Suprapubic skin (tissue), 4 donors: ENCODE data around the gene RAPGEF4. TPM values are rescaled to one million over a fixed set of nuclear protein-coding genes. Genes with fewer than 3 reads are reported as not detected.
"Not testable (repeated sequence)": the region's sequence is repeated elsewhere in the genome, so short reads cannot be mapped to it uniquely, and the experiment has no call there.

Source experiments
- DNase-seq, 2 donors: peaks; one replicate each; pipeline ENCODE4 v3.0.0-alpha.2; 2019; ENCODE audit warnings: low spot score in 2 of 2
- H3K27ac ChIP-seq: fragments of 200-600 bp; sonication (generic); one replicate; pipeline ENCODE4 v1.5.1; 2019
- H3K27me3 ChIP-seq: fragments of 200-600 bp; sonication (generic); one replicate; pipeline ENCODE4 v1.5.1; 2019
- H3K36me3 ChIP-seq: fragments of 200-600 bp; sonication (generic); one replicate; pipeline ENCODE4 v1.5.1; 2019
- H3K4me1 ChIP-seq: fragments of 200-600 bp; sonication (generic); one replicate; pipeline ENCODE4 v1.5.1; 2019
- H3K4me3 ChIP-seq: fragments of 200-600 bp; sonication (generic); one replicate; pipeline ENCODE4 v1.5.1; 2019; ENCODE audit warnings: mild to moderate bottlenecking
- H3K9me3 ChIP-seq: fragments of 200-600 bp; sonication (generic); one replicate; pipeline ENCODE4 v1.5.1; 2019
- EP300 ChIP-seq: sonication (generic); formaldehyde crosslinking; IDR thresholded peaks from one replicate; pipeline ENCODE4 v1.6.1; 2017; ENCODE audit warnings: antibody characterized with exemption
- POLR2A ChIP-seq, 2 donors: fragments of 450-650 bp; IDR thresholded peaks; one replicate each; pipeline ENCODE4 v1.6.1; 2017; ENCODE audit warnings: antibody characterized with exemption in 2 of 2, mild to moderate bottlenecking in 2 of 2, moderate library complexity in 2 of 2
- POLR2AphosphoS5 ChIP-seq, 3 donors: sonication (generic); formaldehyde crosslinking; IDR thresholded peaks; one replicate each; pipeline ENCODE4 v1.6.1; 2017; ENCODE audit warnings: antibody characterized with exemption in 3 of 3
- WGBS: methylation state at CpG from one replicate; pipeline ENCODE4 v1.1.5; 2018; 5-methylcytosine and 5-hydroxymethylcytosine counted together
- total RNA-seq, 4 donors: library from RNA; depleted of rRNA; stranded (reverse); fragments of >200 nt; gene quantifications; one replicate each; pipeline ENCODE4 v1.1.0, GENCODE V29; 2016
- TF ChIP-seq, protein P1 (sequence below), 2 donors: fragments of 200-600 bp in 1 of 2; fragments of 450-650 bp in 1 of 2; sonication (generic) in 1 of 2; IDR thresholded peaks; one replicate each; pipeline ENCODE4 v1.5.1; 2016 to 2019; ENCODE audit warnings: antibody characterized with exemption in 2 of 2, mild to moderate bottlenecking in 1 of 2, moderate library complexity in 1 of 2

The RAPGEF4 gene
- total RNA-seq, 4 donors from 2014 or later: 19.9 to 49.5 (median 27.5) TPM

DNA sequence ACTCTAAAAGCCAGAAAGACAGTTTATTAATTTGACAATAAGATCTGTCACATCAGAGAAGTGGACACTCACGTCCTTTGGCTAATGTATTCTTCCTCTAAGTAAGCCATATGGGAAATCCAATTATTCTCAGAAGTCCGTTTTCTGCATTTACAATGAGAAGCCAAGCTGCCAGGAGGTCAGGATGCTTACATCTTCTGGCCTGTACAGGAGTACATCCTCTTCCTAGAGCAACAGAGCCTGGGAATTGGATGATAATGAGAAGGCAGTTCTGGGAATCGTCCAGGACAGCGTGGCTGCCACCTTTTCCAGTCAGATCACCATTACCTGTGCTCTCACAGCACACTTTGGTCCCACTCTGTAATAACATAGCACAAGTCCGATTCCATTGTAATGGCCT lies 5.2 kb downstream of the RAPGEF4 start:
- no peak for DNase-seq
- 89% methylated on average over 5 of the region's 5 CpGs for WGBS
- Histone ChIP-seq H3K27me3 (peaks cover 6% of the 10 kb centered on the region), H3K36me3 (no peaks in the 10 kb centered on the region), H3K27ac (no peak overlapping the region), H3K9me3 (peaks cover 3% of the 10 kb centered on the region), H3K4me1 (peaks cover 8% of the 10 kb centered on the region), H3K4me3 (no peak overlapping the region)
- TF ChIP-seq, protein P1, sequence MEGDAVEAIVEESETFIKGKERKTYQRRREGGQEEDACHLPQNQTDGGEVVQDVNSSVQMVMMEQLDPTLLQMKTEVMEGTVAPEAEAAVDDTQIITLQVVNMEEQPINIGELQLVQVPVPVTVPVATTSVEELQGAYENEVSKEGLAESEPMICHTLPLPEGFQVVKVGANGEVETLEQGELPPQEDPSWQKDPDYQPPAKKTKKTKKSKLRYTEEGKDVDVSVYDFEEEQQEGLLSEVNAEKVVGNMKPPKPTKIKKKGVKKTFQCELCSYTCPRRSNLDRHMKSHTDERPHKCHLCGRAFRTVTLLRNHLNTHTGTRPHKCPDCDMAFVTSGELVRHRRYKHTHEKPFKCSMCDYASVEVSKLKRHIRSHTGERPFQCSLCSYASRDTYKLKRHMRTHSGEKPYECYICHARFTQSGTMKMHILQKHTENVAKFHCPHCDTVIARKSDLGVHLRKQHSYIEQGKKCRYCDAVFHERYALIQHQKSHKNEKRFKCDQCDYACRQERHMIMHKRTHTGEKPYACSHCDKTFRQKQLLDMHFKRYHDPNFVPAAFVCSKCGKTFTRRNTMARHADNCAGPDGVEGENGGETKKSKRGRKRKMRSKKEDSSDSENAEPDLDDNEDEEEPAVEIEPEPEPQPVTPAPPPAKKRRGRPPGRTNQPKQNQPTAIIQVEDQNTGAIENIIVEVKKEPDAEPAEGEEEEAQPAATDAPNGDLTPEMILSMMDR (IDR thresholded peaks at IDR 0.05): no peak
- no peak for TF ChIP-seq POLR2AphosphoS5 (IDR thresholded peaks at IDR 0.05)
- no peak for TF ChIP-seq POLR2A (IDR thresholded peaks at IDR 0.05)
- no peak for TF ChIP-seq EP300

DNA sequence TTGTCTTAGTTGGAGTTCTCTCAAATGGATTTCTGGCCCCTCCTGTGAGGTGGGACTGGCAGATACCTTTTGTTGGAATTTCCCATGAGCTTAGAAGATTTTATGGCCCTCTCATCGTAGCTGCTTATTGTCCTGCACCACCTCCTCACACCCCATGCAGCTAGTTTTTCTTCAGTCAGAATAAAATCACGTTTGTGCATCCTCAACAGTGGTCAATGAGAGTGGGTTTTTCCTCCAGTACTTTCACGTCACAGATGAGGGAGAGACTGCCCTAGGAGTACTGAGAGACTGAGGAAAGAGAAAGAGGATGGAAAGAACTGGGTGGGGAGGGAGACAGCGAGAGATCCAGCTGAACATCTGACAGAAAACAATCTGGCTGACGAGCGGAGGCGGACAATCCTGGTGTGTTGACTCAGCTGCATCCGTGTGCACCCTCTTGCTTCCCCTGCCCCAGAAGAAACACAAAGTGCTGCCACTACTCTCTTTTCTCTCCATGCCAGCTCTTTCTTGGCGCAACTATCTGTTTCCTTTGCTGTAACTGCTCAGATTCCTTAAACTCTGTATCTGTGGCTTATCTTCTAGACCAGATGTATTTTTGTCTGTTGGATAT lies 7.4 kb downstream of the RAPGEF4 start:
- 82% methylated on average over 9 of the region's 9 CpGs for WGBS
- no peak for DNase-seq
- no peak for TF ChIP-seq POLR2AphosphoS5 (IDR thresholded peaks at IDR 0.05)
- no peak for TF ChIP-seq EP300
- no peak for TF ChIP-seq POLR2A (IDR thresholded peaks at IDR 0.05)
- TF ChIP-seq, protein P1 (IDR thresholded peaks at IDR 0.05): no peak

DNA sequence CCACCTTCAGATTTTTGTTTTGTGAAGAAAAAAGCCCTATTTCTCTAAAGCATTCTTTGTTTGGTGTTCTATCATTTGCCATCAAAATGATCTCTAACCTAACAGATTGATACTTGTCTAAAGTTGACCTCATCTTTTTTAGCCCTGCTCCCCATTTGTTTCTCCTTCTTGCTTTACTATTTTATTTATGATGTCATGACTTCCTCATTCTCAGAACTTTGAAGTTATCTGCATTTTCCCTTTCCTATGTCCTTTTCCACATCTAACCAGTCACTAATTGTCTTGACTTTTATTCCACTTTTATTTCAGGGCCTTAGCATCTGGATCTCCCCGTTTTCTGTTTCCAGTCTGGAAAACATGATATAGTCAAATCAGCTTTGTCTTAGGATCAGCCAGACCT lies 8.3 kb downstream of the RAPGEF4 start:
- WGBS: 96% methylated on average over 1 of the region's 1 CpG
- no peak for TF ChIP-seq POLR2AphosphoS5 (IDR thresholded peaks at IDR 0.05)
- TF ChIP-seq, protein P1 (IDR thresholded peaks at IDR 0.05): no peak
- no peak for TF ChIP-seq EP300
- no peak for TF ChIP-seq POLR2A (IDR thresholded peaks at IDR 0.05)
- H3K27ac ChIP-seq: no peak overlapping the region

More for the DNA sequence above, 7.4 kb downstream of the RAPGEF4 start:
- peaks cover 3% of the 10 kb centered on the region for H3K9me3 ChIP-seq
- H3K27me3 ChIP-seq: no peaks in the 10 kb centered on the region
- no peak overlapping the region for H3K27ac ChIP-seq
- H3K4me3 ChIP-seq: no peak overlapping the region
- no peaks in the 10 kb centered on the region for H3K4me1 ChIP-seq
- no peaks in the 10 kb centered on the region for H3K36me3 ChIP-seq

DNA sequence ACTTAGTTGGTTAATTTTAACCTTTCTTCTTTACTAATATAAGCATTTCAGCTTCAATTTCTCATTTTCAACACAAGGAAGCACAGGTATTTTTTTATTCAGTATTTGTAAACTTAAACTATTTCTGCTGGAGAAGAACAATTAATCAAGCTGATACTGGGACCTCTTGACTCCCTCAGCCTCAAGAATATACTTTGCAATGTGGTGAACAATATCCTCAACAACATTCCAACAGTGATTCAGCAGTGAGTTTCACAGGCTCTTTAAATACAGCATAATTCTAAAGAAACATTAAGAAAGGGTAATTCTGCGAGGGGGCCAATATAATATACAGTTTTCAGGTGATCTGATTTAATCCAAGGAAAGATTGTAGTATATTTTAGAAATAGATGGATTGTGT lies 10.0 kb downstream of the RAPGEF4 start:
- Histone ChIP-seq H3K4me1 (no peaks in the 10 kb centered on the region), H3K27ac (no peak overlapping the region), H3K27me3 (no peaks in the 10 kb centered on the region), H3K36me3 (no peaks in the 10 kb centered on the region), H3K4me3 (no peak overlapping the region), H3K9me3 (peaks cover 3% of the 10 kb centered on the region)
- WGBS: 91% methylated on average over 1 of the region's 1 CpG
- no peak for TF ChIP-seq POLR2A (IDR thresholded peaks at IDR 0.05)
- TF ChIP-seq, protein P1 (IDR thresholded peaks at IDR 0.05): no peak
- no peak for TF ChIP-seq EP300
- no peak for TF ChIP-seq POLR2AphosphoS5 (IDR thresholded peaks at IDR 0.05)
- DNase-seq: no peak

More for the DNA sequence above, 8.3 kb downstream of the RAPGEF4 start:
- DNase-seq: no peak
- no peak overlapping the region for H3K4me3 ChIP-seq
- H3K27me3 ChIP-seq: no peaks in the 10 kb centered on the region
- no peaks in the 10 kb centered on the region for H3K4me1 ChIP-seq
- peaks cover 3% of the 10 kb centered on the region for H3K9me3 ChIP-seq
- no peaks in the 10 kb centered on the region for H3K36me3 ChIP-seq

DNA sequence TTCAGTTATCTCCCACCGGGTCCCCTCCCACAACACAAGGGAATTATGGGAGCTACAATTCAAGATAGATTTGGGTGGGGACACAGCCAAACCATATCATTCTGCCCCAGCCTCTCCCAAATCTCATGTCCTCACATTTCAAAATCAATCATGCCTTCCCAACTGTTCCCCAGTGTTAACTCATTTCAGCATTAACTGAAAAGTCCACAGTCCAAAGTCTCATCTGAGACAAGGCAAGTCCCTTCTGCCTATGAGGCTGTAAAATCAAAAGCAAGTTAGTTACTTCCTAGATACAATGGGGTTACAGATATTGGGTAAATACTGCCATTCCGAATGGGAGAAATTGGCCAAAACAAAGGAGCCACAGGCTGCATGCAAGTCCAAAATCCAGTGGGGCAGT lies 12.9 kb downstream of the RAPGEF4 start:
- H3K9me3 ChIP-seq: not testable (repeated sequence)
- WGBS: 100% methylated on average over 2 of the region's 2 CpGs

DNA sequence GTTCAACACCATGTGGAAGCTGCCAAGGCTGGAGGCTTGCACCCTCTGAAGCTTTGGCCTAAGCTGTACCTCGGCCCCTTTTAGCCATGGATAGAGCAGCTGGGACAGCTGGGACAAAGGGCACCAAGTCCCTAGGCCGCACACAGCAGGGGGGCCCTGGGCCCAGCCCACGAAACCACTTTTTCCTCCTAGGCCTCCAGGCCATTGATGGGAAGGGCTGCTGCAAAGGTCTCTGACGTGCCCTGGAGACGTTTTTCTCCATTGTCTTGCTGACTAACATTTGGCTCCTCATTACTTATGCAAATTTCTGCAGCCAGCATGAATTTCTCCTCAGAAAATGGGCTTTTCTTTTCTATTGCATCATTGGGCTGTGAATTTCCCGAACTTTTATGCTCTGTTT lies 13.7 kb downstream of the RAPGEF4 start:
- no peak overlapping the region for H3K4me3 ChIP-seq
- WGBS: 74% methylated on average over 5 of the region's 6 CpGs
- no peaks in the 10 kb centered on the region for H3K4me1 ChIP-seq
- no peak overlapping the region for H3K27ac ChIP-seq
- H3K36me3 ChIP-seq: no peaks in the 10 kb centered on the region
- no peak for DNase-seq
- H3K9me3 ChIP-seq: no peaks in the 10 kb centered on the region
- TF ChIP-seq POLR2AphosphoS5 (IDR thresholded peaks at IDR 0.05) (no peak), EP300 (no peak), POLR2A (IDR thresholded peaks at IDR 0.05) (no peak)
- TF ChIP-seq, protein P1 (IDR thresholded peaks at IDR 0.05): no peak
- no peaks in the 10 kb centered on the region for H3K27me3 ChIP-seq

More for the DNA sequence above, 12.9 kb downstream of the RAPGEF4 start:
- not testable (repeated sequence) for H3K27me3 ChIP-seq, H3K4me3 ChIP-seq, H3K36me3 ChIP-seq, H3K4me1 ChIP-seq, DNase-seq, H3K27ac ChIP-seq
